ENCODE measurements around the gene NFIX. TPM values are rescaled to one million over a fixed set of nuclear protein-coding genes. Genes with fewer than 3 reads are reported as not detected.

NFIX gene
- total RNA-seq, 1 experiment from 2014 or later, result 144 TPM

DNA sequence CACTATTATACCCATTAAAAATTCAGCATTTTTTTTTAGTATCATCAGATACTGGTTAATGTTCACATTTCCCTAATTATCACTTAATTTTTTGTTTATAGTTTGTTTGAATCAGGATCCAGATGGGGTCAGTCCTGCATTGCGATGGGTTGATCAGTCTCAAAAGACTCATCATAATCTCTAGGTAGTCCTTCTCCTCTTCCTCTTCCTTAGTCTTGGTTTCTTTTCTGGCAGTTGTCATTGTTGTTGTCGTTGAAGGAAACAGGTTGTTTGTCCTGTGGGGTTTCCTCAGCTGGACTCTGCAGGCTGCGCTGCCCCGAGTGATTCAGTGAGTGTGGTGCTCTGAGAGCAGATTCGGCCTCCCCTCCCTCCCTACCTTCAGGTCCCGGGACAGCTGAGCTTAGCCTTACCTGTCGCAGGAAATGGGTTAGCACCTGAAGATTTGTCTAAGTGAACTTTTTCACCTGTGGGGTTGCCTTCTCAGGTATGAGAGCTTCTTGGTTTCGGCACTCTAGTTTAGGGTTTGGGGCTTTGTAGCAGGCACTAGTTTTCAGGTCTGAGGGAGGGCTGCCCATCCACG is 34.1 kb downstream of the NFIX start:
- BruUV-seq (replicated peaks), result no TSS peak
- H3K36me3 ChIP-seq (ENCODE audit: control insufficient read depth, insufficient read depth, low read length), result no peaks in the 10 kb centered on the region
- in situ Hi-C loops (cut with HindIII; ENCODE audit: low pct_unique_long_range_greater_than_20kb, low sequenced_read_pairs) (no loop called here), intact Hi-C loops (cut with micrococcal nuclease; ENCODE audit: unreplicated experiment) (no loop called here)
- ChIA-PET CTCF (interaction anchor here (0.6 to 1.8 kb wide), 7 partner anchors 22 to 64 kb away, joined by 3 to 4 read pairs (median 3); no protein-coding TSS in a partner anchor), POLR2A (interaction anchor here (0.6 kb wide), 1 partner anchor 30 kb away, joined by 3 read pairs; no protein-coding TSS in a partner anchor)
- no peak for ATAC-seq
- no peaks in the 10 kb centered on the region for H3K9me3 ChIP-seq (ENCODE audit: control insufficient read depth, insufficient read depth, low read depth, low read length)
- H3K27ac ChIP-seq (ENCODE audit: low read length), result peak overlapping the region; percentile 99
- DNase-seq (ENCODE audit: low read depth, low spot score), result no peak
- H3K4me3 ChIP-seq (ENCODE audit: low read depth in 2 of 2, low read length in 2 of 2), result no peak overlapping the region
- TF ChIP-seq, protein P1, sequence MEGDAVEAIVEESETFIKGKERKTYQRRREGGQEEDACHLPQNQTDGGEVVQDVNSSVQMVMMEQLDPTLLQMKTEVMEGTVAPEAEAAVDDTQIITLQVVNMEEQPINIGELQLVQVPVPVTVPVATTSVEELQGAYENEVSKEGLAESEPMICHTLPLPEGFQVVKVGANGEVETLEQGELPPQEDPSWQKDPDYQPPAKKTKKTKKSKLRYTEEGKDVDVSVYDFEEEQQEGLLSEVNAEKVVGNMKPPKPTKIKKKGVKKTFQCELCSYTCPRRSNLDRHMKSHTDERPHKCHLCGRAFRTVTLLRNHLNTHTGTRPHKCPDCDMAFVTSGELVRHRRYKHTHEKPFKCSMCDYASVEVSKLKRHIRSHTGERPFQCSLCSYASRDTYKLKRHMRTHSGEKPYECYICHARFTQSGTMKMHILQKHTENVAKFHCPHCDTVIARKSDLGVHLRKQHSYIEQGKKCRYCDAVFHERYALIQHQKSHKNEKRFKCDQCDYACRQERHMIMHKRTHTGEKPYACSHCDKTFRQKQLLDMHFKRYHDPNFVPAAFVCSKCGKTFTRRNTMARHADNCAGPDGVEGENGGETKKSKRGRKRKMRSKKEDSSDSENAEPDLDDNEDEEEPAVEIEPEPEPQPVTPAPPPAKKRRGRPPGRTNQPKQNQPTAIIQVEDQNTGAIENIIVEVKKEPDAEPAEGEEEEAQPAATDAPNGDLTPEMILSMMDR (IDR thresholded peaks at IDR 0.05), result no peak
- TF ChIP-seq POLR2AphosphoS5 (IDR thresholded peaks at IDR 0.05; ENCODE audit: low read depth, low read length), result no peak
- TF ChIP-seq, protein P2, sequence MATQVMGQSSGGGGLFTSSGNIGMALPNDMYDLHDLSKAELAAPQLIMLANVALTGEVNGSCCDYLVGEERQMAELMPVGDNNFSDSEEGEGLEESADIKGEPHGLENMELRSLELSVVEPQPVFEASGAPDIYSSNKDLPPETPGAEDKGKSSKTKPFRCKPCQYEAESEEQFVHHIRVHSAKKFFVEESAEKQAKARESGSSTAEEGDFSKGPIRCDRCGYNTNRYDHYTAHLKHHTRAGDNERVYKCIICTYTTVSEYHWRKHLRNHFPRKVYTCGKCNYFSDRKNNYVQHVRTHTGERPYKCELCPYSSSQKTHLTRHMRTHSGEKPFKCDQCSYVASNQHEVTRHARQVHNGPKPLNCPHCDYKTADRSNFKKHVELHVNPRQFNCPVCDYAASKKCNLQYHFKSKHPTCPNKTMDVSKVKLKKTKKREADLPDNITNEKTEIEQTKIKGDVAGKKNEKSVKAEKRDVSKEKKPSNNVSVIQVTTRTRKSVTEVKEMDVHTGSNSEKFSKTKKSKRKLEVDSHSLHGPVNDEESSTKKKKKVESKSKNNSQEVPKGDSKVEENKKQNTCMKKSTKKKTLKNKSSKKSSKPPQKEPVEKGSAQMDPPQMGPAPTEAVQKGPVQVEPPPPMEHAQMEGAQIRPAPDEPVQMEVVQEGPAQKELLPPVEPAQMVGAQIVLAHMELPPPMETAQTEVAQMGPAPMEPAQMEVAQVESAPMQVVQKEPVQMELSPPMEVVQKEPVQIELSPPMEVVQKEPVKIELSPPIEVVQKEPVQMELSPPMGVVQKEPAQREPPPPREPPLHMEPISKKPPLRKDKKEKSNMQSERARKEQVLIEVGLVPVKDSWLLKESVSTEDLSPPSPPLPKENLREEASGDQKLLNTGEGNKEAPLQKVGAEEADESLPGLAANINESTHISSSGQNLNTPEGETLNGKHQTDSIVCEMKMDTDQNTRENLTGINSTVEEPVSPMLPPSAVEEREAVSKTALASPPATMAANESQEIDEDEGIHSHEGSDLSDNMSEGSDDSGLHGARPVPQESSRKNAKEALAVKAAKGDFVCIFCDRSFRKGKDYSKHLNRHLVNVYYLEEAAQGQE (IDR thresholded peaks at IDR 0.05; ENCODE audit: insufficient read depth in 1 of 2, low read depth in 2 of 2, low read length in 1 of 2), result no peak
- TF ChIP-seq TCF7L2 (IDR thresholded peaks at IDR 0.05; ENCODE audit: low read depth, low read length), result no peak
- TF ChIP-seq SIN3A (IDR thresholded peaks at IDR 0.05; ENCODE audit: borderline replicate concordance, insufficient read depth, low read depth, low read length), result no peak
- no peaks in the 10 kb centered on the region for H3K27me3 ChIP-seq (ENCODE audit: control insufficient read depth, insufficient read depth, low read length)
- H3K4me1 ChIP-seq (ENCODE audit: control insufficient read depth, insufficient read depth, low read length), result peaks cover 68% of the 10 kb centered on the region

DNA sequence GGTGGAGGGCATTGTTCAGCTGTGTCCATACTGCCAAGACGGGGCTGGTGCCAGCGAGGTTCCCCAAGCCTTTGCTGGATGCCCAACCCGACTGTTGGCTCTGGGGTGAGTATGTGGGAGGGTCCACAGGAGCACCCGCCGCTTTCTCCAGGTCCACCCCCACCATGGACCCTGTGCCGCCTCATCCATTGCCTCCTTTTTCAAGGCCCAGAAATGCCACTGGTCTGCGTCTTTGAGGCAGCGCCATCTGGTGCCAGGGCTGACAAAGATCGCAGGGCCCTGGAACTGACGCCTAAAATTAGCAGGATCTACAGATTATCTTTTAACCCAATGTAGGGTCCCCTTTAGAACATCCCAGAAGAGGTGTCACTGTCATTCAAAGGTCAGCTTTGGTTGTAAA is 34.6 kb downstream of the NFIX start:
- ChIA-PET CTCF (interaction anchor here (0.9 to 1.3 kb wide), 2 partner anchors 21 to 31 kb away, joined by 3 read pairs; no protein-coding TSS in a partner anchor), POLR2A (no interaction called here)
- no peak for DNase-seq (ENCODE audit: low read depth, low spot score)
- H3K36me3 ChIP-seq (ENCODE audit: control insufficient read depth, insufficient read depth, low read length), result no peaks in the 10 kb centered on the region
- no TSS peak for BruUV-seq (replicated peaks)
- intact Hi-C loops (cut with micrococcal nuclease; ENCODE audit: unreplicated experiment), result loop anchor here (10.0 kb wide), 2 partner anchors 45 to 65 kb away; no protein-coding TSS in a partner anchor
- 0 out of 2 replicates have a peak, but pooled peaks have one; percentile 27 for ATAC-seq
- H3K9me3 ChIP-seq (ENCODE audit: control insufficient read depth, insufficient read depth, low read depth, low read length), result no peaks in the 10 kb centered on the region
- no peaks in the 10 kb centered on the region for H3K27me3 ChIP-seq (ENCODE audit: control insufficient read depth, insufficient read depth, low read length)
- TF ChIP-seq, protein P1 (IDR thresholded peaks at IDR 0.05), result peak; percentile 81
- TF ChIP-seq SIN3A (IDR thresholded peaks at IDR 0.05; ENCODE audit: borderline replicate concordance, insufficient read depth, low read depth, low read length), result no peak
- in situ Hi-C loops (cut with HindIII; ENCODE audit: low pct_unique_long_range_greater_than_20kb, low sequenced_read_pairs), result no loop called here
- H3K27ac ChIP-seq (ENCODE audit: low read length), result peak overlapping the region; percentile 86
- H3K4me3 ChIP-seq (ENCODE audit: low read depth in 2 of 2, low read length in 2 of 2), result no peak overlapping the region
- peaks cover 73% of the 10 kb centered on the region for H3K4me1 ChIP-seq (ENCODE audit: control insufficient read depth, insufficient read depth, low read length)

Measured in Panc1 (cell line).